Gastroesophageal sphincter (tissue), 4 donors: ENCODE measurements around the gene ITIH6. TPM values are rescaled to one million over a fixed set of nuclear protein-coding genes. Genes with fewer than 3 reads are reported as not detected.

ENCODE experiments used
- ATAC-seq: fragments of 150-250 bp; one replicate; pipeline ENCODE4 v1.9.1; 2016; ENCODE audit warnings: mild to moderate bottlenecking, moderate library complexity
- H3K27ac ChIP-seq, 4 donors: fragments of 200-600 bp; sonication (generic) in 3 of 4; 1 replicate in 3 of 4; 2 replicates in 1 of 4; pipeline ENCODE4 v1.5.1; 2016 to 2019
- H3K27me3 ChIP-seq: fragments of 200-600 bp; sonication (generic); one replicate; pipeline ENCODE4 v1.5.1; 2019
- H3K36me3 ChIP-seq, 2 donors: fragments of 200-600 bp; sonication (generic); one replicate each; pipeline ENCODE4 v1.5.1; 2019; ENCODE audit warnings: control low read depth in 1 of 2
- H3K4me1 ChIP-seq, 3 donors: fragments of 200-600 bp; sonication (generic); 1 replicate in 2 of 3; 2 replicates in 1 of 3; pipeline ENCODE4 v1.5.1; 2016 to 2019; ENCODE audit warnings: control low read depth in 2 of 3
- H3K4me3 ChIP-seq, 2 donors: fragments of 200-600 bp; sonication (generic); one replicate each; pipeline ENCODE4 v1.5.1; 2019; ENCODE audit warnings: mild to moderate bottlenecking in 1 of 2, moderate library complexity in 1 of 2
- H3K9me3 ChIP-seq, 3 donors: fragments of 200-600 bp; sonication (generic); one replicate each; pipeline ENCODE4 v1.5.1; 2017 to 2019; ENCODE audit warnings: control low read depth in 2 of 3
- EP300 ChIP-seq: sonication (generic); formaldehyde crosslinking; IDR thresholded peaks from one replicate; pipeline ENCODE4 v1.6.1; 2017; ENCODE audit warnings: antibody characterized with exemption, mild to moderate bottlenecking
- POLR2A ChIP-seq, 2 donors: fragments of 450-650 bp; IDR thresholded peaks; one replicate each; pipeline ENCODE4 v1.6.1; 2017; ENCODE audit warnings: antibody characterized with exemption in 2 of 2, mild to moderate bottlenecking in 2 of 2, moderate library complexity in 1 of 2
- POLR2AphosphoS5 ChIP-seq: sonication (generic); formaldehyde crosslinking; IDR thresholded peaks from one replicate; pipeline ENCODE4 v1.6.1; 2017; ENCODE audit warnings: antibody characterized with exemption
- WGBS, 2 donors: methylation state at CpG; one replicate each; pipeline ENCODE4 v1.1.5; 2018; ENCODE audit warnings: low coverage in 1 of 2; 5-methylcytosine and 5-hydroxymethylcytosine counted together
- small RNA-seq, 4 donors: library from RNA; depleted of rRNA; stranded (forward); fragments of <200 nt; gene quantifications; one replicate each; pipeline ENCODE3, GENCODE V24; 2016
- total RNA-seq, 4 donors: library from RNA; depleted of rRNA; stranded (reverse); fragments of >200 nt; gene quantifications; one replicate each; pipeline ENCODE4 v1.1.0, GENCODE V29; 2016
- TF ChIP-seq, protein P1 (sequence below), 4 experiments: fragments of 200-600 bp in 2 of 4; fragments of 450-650 bp in 2 of 4; sonication (generic) in 1 of 4; IDR thresholded peaks; one replicate each; pipeline ENCODE4 v1.5.1; 2017 to 2019; ENCODE audit warnings: antibody characterized with exemption in 4 of 4, mild to moderate bottlenecking in 2 of 4, moderate library complexity in 2 of 4

The ITIH6 gene
- total RNA-seq, 4 donors from 2014 or later = 0.07 TPM; not detected in 3

DNA sequence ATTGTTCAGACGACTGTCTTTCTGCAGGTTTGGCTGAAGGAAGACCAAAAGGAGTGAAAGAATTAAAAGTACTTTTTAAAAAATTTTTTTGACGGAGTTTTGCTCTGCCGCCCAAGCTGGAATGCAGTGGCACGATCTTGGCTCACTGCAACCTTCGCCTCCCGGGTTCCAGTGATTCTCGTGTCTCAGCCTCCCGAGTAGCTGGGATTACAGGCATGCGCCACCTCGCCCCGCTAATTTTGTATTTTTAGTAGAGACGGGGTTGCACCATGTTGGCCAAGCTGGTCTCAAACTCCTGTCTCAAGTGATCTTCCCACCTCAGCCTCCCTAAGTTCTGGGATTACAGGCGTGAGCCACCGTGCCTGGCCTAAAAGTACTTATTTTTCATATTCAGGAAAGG is 86.3 kb downstream of the ITIH6 start:
- WGBS, 2 donors = 81 to 82% methylated on average over 10 of the region's 14 CpGs
- H3K9me3 ChIP-seq = no peaks in the 10 kb centered on the region
- H3K27ac ChIP-seq = no peak overlapping the region
- no peaks in the 10 kb centered on the region for H3K36me3 ChIP-seq
- TF ChIP-seq POLR2AphosphoS5 = no peak
- TF ChIP-seq EP300 = no peak
- TF ChIP-seq POLR2A (IDR thresholded peaks at IDR 0.05) = no peak
- TF ChIP-seq, protein P1, sequence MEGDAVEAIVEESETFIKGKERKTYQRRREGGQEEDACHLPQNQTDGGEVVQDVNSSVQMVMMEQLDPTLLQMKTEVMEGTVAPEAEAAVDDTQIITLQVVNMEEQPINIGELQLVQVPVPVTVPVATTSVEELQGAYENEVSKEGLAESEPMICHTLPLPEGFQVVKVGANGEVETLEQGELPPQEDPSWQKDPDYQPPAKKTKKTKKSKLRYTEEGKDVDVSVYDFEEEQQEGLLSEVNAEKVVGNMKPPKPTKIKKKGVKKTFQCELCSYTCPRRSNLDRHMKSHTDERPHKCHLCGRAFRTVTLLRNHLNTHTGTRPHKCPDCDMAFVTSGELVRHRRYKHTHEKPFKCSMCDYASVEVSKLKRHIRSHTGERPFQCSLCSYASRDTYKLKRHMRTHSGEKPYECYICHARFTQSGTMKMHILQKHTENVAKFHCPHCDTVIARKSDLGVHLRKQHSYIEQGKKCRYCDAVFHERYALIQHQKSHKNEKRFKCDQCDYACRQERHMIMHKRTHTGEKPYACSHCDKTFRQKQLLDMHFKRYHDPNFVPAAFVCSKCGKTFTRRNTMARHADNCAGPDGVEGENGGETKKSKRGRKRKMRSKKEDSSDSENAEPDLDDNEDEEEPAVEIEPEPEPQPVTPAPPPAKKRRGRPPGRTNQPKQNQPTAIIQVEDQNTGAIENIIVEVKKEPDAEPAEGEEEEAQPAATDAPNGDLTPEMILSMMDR (IDR thresholded peaks at IDR 0.05) = no peak
- H3K4me1 ChIP-seq = no peaks in the 10 kb centered on the region
- H3K4me3 ChIP-seq = no peak overlapping the region
- H3K27me3 ChIP-seq = no peaks in the 10 kb centered on the region
- no peak for ATAC-seq

DNA sequence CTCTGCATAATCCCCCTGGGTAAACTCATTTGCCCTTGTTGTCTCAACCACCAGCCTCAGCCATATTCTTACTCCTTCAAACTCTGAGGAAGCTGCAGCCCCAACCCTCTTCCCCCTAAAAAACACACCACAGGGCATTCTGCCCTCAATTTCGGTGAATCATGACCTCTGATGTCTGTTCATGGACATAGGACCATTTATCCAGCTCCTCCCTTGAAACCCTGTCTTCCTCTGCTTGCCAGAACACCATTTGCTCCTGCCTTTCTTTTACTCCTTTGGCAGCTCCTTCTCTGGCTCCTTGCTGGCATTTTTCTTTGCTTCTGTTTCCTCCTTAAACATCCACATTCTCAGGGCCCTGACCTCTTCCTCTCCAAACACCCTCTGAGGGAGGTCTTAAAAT is 87.1 kb downstream of the ITIH6 start:
- no peak overlapping the region for H3K27ac ChIP-seq
- no peak overlapping the region for H3K4me3 ChIP-seq
- H3K9me3 ChIP-seq = no peaks in the 10 kb centered on the region
- 0 to 29% methylated on average over 1 of the region's 1 CpG for WGBS, 2 donors
- TF ChIP-seq, protein P1 (IDR thresholded peaks at IDR 0.05) = no peak
- TF ChIP-seq EP300 (no peak), POLR2A (IDR thresholded peaks at IDR 0.05) (no peak), POLR2AphosphoS5 (no peak)
- H3K36me3 ChIP-seq = no peaks in the 10 kb centered on the region
- no peaks in the 10 kb centered on the region for H3K27me3 ChIP-seq
- ATAC-seq = no peak
- no peaks in the 10 kb centered on the region for H3K4me1 ChIP-seq

DNA sequence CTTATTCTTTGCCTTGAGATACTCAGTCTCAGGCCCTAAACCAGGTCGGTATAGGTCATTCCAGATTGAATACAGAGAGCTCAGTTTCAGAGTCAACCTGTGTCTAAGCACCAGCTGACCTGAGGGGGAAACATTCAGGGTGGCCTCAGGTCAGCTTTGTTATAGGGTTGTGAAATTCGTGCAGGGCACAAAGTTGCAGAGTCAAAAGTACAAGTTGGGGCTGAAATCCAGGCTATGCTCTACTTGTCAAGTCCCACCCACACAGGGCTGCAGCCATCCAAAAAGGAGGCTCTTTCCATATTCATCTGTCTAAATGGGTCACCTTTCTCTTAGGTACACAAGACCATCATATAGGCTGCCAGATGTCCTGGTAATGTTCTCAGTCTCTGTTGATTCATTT is 89.7 kb downstream of the ITIH6 start:
- Histone ChIP-seq H3K4me3 (no peak overlapping the region), H3K36me3 (no peaks in the 10 kb centered on the region), H3K9me3 (no peaks in the 10 kb centered on the region), H3K4me1 (no peaks in the 10 kb centered on the region), H3K27ac (no peak overlapping the region), H3K27me3 (no peaks in the 10 kb centered on the region)
- TF ChIP-seq EP300 = no peak
- TF ChIP-seq, protein P1 (IDR thresholded peaks at IDR 0.05) = no peak
- no peak for TF ChIP-seq POLR2A (IDR thresholded peaks at IDR 0.05)
- TF ChIP-seq POLR2AphosphoS5 = no peak
- WGBS, 2 donors = 39% methylated on average over 2 of the region's 2 CpGs; no CpG with 5 or more reads in 1 of the 2 donors
- no peak for ATAC-seq

Small RNAs within 50 kb of the gene (small RNA-seq; reads per million reads assigned to genes)
- gene AL049732.1 (0 reads per million in 4 donors), gene SNORA11 (56.4 to 153 (median 82.1) reads per million in 4 donors)

Other genes with a start within 250 kb of the ITIH6 start
- gene MAGED2, start 9.5 kb upstream of the ITIH6 start, total RNA-seq = 100 to 1,000 TPM; 145 to 197 (median 178) TPM
- 1 to 10 TPM; 3.4 to 9.7 (median 6.6) TPM for gene TRO, start 122.6 kb upstream of the ITIH6 start, total RNA-seq
- gene PFKFB1, start 195.9 kb upstream of the ITIH6 start, total RNA-seq = under 1 TPM in 1 of 4 donors, not detected in 3; 0.15 TPM
- 1 to 10 TPM; 5.4 to 9.7 (median 6.4) TPM for gene APEX2, start 202.1 kb upstream of the ITIH6 start, total RNA-seq
- 1 to 10 TPM in 2 of 4 donors, under 1 TPM in 1, not detected in 1; 0.39 to 2.2 (median 1.4) TPM for gene ALAS2, start 232.7 kb upstream of the ITIH6 start, total RNA-seq